ENCODE measurements around the gene SPINK5.
"Not testable (repeated sequence)": the region's sequence is repeated elsewhere in the genome, so short reads cannot be mapped to it uniquely, and the experiment has no call there.

Gene SPINK5

GRCh38 chr5:148063861-148064260 is at the start of gene SPINK5:
TSS of gene SPINK5 (plus strand) at chr5:148063980. CDS start at chr5:148064045, 65 bp downstream.
- no peak for DNase-seq

- DNase-seq: no peak
These were observed 49.5 kb upstream of the SPINK5 start for GRCh38 chr5:148014276-148014675.

GRCh38 chr5:148020257-148020988 is 43.4 kb upstream of the SPINK5 start:
- no peak for DNase-seq

- DNase-seq: no peak
These were observed 36.3 kb upstream of the SPINK5 start for GRCh38 chr5:148027505-148027904.

GRCh38 chr5:148029131-148029530 is 34.6 kb upstream of the SPINK5 start:
- DNase-seq: no peak

- DNase-seq: no peak
These were observed 30.6 kb upstream of the SPINK5 start for GRCh38 chr5:148033134-148033533.

- no peak for DNase-seq
These were observed 28.1 kb upstream of the SPINK5 start for GRCh38 chr5:148035676-148036075.

- DNase-seq: no peak
These were observed 20.9 kb upstream of the SPINK5 start for GRCh38 chr5:148042881-148043280.

GRCh38 chr5:148043705-148044104 is 20.1 kb upstream of the SPINK5 start:
- no peak for DNase-seq

- not testable (repeated sequence) for DNase-seq
These were observed 8.6 kb upstream of the SPINK5 start for GRCh38 chr5:148055160-148055559.

- DNase-seq: no peak
These were observed 3.5 kb upstream of the SPINK5 start for GRCh38 chr5:148060309-148060708.

- DNase-seq: no peak
These were observed 2.9 kb upstream of the SPINK5 start for GRCh38 chr5:148060881-148061280.

- DNase-seq: no peak
These were observed 6.8 kb downstream of the SPINK5 start for GRCh38 chr5:148070621-148071020.

- DNase-seq: no peak
These were observed 8.4 kb downstream of the SPINK5 start for GRCh38 chr5:148072207-148072606.

GRCh38 chr5:148075529-148075928 is 11.7 kb downstream of the SPINK5 start:
- DNase-seq: no peak

- DNase-seq: no peak
These were observed 19.4 kb downstream of the SPINK5 start for GRCh38 chr5:148083203-148083602.

- no peak for DNase-seq
These were observed 20.5 kb downstream of the SPINK5 start for GRCh38 chr5:148084269-148084668.

- no peak for DNase-seq
These were observed 21.5 kb downstream of the SPINK5 start for GRCh38 chr5:148085310-148085709.

GRCh38 chr5:148085977-148086705 is 22.4 kb downstream of the SPINK5 start:
- no peak for DNase-seq

GRCh38 chr5:148090146-148090772 is 26.5 kb downstream of the SPINK5 start:
- DNase-seq: no peak

GRCh38 chr5:148090773-148091250 is 27.0 kb downstream of the SPINK5 start:
- no peak for DNase-seq

- no peak for DNase-seq
These were observed 28.5 kb downstream of the SPINK5 start for GRCh38 chr5:148091991-148092964.

- DNase-seq: no peak
These were observed 30.6 kb downstream of the SPINK5 start for GRCh38 chr5:148094336-148094735.

Measured in CD4-positive, alpha-beta T cell treated with Interleukin-10 for 1 hour (primary cell).